HEK293 (cell line): ENCODE results near the gene ABCF2.

Experiments used
- CTCF ChIA-PET: fragments of 350-600 bp; formaldehyde crosslinking; extraction: SDS; loops from one replicate; lab custom pipeline; 2021; ENCODE audit warnings: antibody characterized with exemption; lab: Yijun Ruan, JAX
- POLR2A ChIA-PET: fragments of 300-600 bp; formaldehyde crosslinking; extraction: SDS; loops from one replicate; lab custom pipeline; 2020; ENCODE audit warnings: antibody characterized with exemption, inconsistent platforms; lab: Yijun Ruan, JAX
- H3K27ac ChIP-seq: fragments of 200-500 bp; sonication (Bioruptor generic); 2 replicates; pipeline ENCODE4 v1.5.1; 2014; ENCODE audit warnings: low read depth, low read length, control low read depth, inconsistent platforms; ENCODE audit errors: extremely low read depth
- H3K36me3 ChIP-seq, 2 experiments: fragments of 200-500 bp in 1 of 2; sonication (Bioruptor generic) in 1 of 2; 1 replicate in 1 of 2; 2 replicates in 1 of 2; pipeline ENCODE4 v1.5.1; 2014 to 2017; ENCODE audit warnings: inconsistent platforms in 2 of 2, low read length in 2 of 2; ENCODE audit not compliant: control insufficient read depth in 2 of 2, insufficient read depth in 1 of 2
- H3K4me1 ChIP-seq: fragments of 200-500 bp; sonication (Bioruptor generic); 2 replicates; pipeline ENCODE4 v1.5.1; 2014; ENCODE audit warnings: mild to moderate bottlenecking, low read length, inconsistent platforms; ENCODE audit not compliant: control insufficient read depth, insufficient read depth
- H3K4me3 ChIP-seq: 2 replicates; pipeline ENCODE4 v1.5.1; 2011; ENCODE audit warnings: low read depth, mild to moderate bottlenecking, control low read depth, low read length, moderate library complexity
- H3K9me3 ChIP-seq: fragments of 200-500 bp; sonication (Bioruptor generic); 2 replicates; pipeline ENCODE4 v1.5.1; 2014; ENCODE audit warnings: low read depth, low read length, inconsistent platforms; ENCODE audit not compliant: control insufficient read depth, insufficient read depth
- BCL11A ChIP-seq: fragments of 450-650 bp; formaldehyde crosslinking; IDR thresholded peaks from 2 replicates; pipeline ENCODE4 v1.5.1; 2016; ENCODE audit warnings: low read depth, missing biosample characterization, missing genetic modification characterization
- GLIS1 ChIP-seq: fragments of 450-650 bp; formaldehyde crosslinking; IDR thresholded peaks from 2 replicates; pipeline ENCODE4 v1.5.1; 2016; ENCODE audit warnings: missing biosample characterization, missing genetic modification characterization
- HOXD13 ChIP-seq: sonication (generic); formaldehyde crosslinking; IDR thresholded peaks from 2 replicates; pipeline ENCODE4 v1.8.0; 2022; ENCODE audit warnings: missing genetic modification reagents, borderline replicate concordance
- KLF16 ChIP-seq: fragments of 450-650 bp; formaldehyde crosslinking; IDR thresholded peaks from 2 replicates; pipeline ENCODE4 v1.5.1; 2017; ENCODE audit warnings: missing biosample characterization, missing genetic modification characterization
- KLF9 ChIP-seq: fragments of 450-650 bp; formaldehyde crosslinking; IDR thresholded peaks from 2 replicates; pipeline ENCODE4 v1.5.1; 2016; ENCODE audit warnings: missing biosample characterization, missing genetic modification characterization, low read depth
- SALL2 ChIP-seq: fragments of 450-650 bp; formaldehyde crosslinking; IDR thresholded peaks from 2 replicates; pipeline ENCODE4 v1.5.0; 2017; ENCODE audit warnings: missing biosample characterization, mild to moderate bottlenecking, missing genetic modification characterization, borderline replicate concordance
- SP3 ChIP-seq: fragments of 450-650 bp; formaldehyde crosslinking; IDR thresholded peaks from 2 replicates; pipeline ENCODE4 v1.5.1; 2016; ENCODE audit warnings: missing biosample characterization, missing genetic modification characterization
- ZBTB48 ChIP-seq: fragments of 450-650 bp; formaldehyde crosslinking; IDR thresholded peaks from 2 replicates; pipeline ENCODE4 v1.5.1; 2016; ENCODE audit warnings: missing biosample characterization, missing genetic modification characterization
- ZBTB8A ChIP-seq: fragments of 450-650 bp; formaldehyde crosslinking; IDR thresholded peaks from 2 replicates; pipeline ENCODE4 v1.5.1; 2016; ENCODE audit warnings: missing biosample characterization, missing genetic modification characterization
- ZNF132 ChIP-seq: fragments of 450-650 bp; formaldehyde crosslinking; IDR thresholded peaks from 2 replicates; pipeline ENCODE4 v1.5.1; 2017; ENCODE audit warnings: missing biosample characterization, missing genetic modification characterization, borderline replicate concordance
- ZNF155 ChIP-seq: fragments of 450-650 bp; formaldehyde crosslinking; IDR thresholded peaks from 2 replicates; pipeline ENCODE4 v1.5.1; 2016; ENCODE audit warnings: missing biosample characterization, missing genetic modification characterization
- ZNF157 ChIP-seq: fragments of 450-650 bp; formaldehyde crosslinking; IDR thresholded peaks from 2 replicates; pipeline ENCODE4 v1.5.1; 2016; ENCODE audit warnings: missing biosample characterization, missing genetic modification characterization
- ZNF16 ChIP-seq: fragments of 450-650 bp; formaldehyde crosslinking; IDR thresholded peaks from 2 replicates; pipeline ENCODE4 v1.5.1; 2016; ENCODE audit warnings: low read depth, missing biosample characterization, missing genetic modification characterization
- ZNF239 ChIP-seq: fragments of 450-650 bp; formaldehyde crosslinking; IDR thresholded peaks from 2 replicates; pipeline ENCODE4 v1.5.1; 2016; ENCODE audit warnings: missing biosample characterization, missing genetic modification characterization
- ZNF473 ChIP-seq: fragments of 450-650 bp; formaldehyde crosslinking; IDR thresholded peaks from 2 replicates; pipeline ENCODE4 v1.5.1; 2017; ENCODE audit warnings: missing biosample characterization, missing genetic modification characterization
- ZNF510 ChIP-seq: fragments of 450-650 bp; formaldehyde crosslinking; IDR thresholded peaks from 2 replicates; pipeline ENCODE4 v1.5.1; 2018; ENCODE audit warnings: mild to moderate bottlenecking, missing genetic modification characterization, missing biosample characterization; ENCODE audit not compliant: insufficient replicate concordance
- TF ChIP-seq, protein P1 (sequence below): fragments of 450-650 bp; formaldehyde crosslinking; IDR thresholded peaks from 2 replicates; pipeline ENCODE4 v1.5.1; 2016; ENCODE audit warnings: missing biosample characterization, missing genetic modification characterization
- TF ChIP-seq, protein P2 (sequence below): fragments of 450-650 bp; formaldehyde crosslinking; IDR thresholded peaks from 2 replicates; pipeline ENCODE4 v1.5.1; 2017; ENCODE audit warnings: missing biosample characterization, missing genetic modification characterization
- TF ChIP-seq, protein P3 (sequence below): fragments of 450-650 bp; formaldehyde crosslinking; IDR thresholded peaks from 2 replicates; pipeline ENCODE4 v1.5.1; 2016; ENCODE audit warnings: missing biosample characterization, missing genetic modification characterization, borderline replicate concordance
- TF ChIP-seq, protein P4 (sequence below): fragments of 450-650 bp; formaldehyde crosslinking; IDR thresholded peaks from 2 replicates; pipeline ENCODE4 v1.5.0; 2017; ENCODE audit warnings: missing biosample characterization, missing genetic modification characterization, borderline replicate concordance
- TF ChIP-seq, protein P5 (sequence below): IDR thresholded peaks from 2 replicates; pipeline ENCODE4 v1.6.1; 2011; ENCODE audit warnings: mild to moderate bottlenecking, low read depth, low read length, borderline replicate concordance

The ABCF2 gene

DNA sequence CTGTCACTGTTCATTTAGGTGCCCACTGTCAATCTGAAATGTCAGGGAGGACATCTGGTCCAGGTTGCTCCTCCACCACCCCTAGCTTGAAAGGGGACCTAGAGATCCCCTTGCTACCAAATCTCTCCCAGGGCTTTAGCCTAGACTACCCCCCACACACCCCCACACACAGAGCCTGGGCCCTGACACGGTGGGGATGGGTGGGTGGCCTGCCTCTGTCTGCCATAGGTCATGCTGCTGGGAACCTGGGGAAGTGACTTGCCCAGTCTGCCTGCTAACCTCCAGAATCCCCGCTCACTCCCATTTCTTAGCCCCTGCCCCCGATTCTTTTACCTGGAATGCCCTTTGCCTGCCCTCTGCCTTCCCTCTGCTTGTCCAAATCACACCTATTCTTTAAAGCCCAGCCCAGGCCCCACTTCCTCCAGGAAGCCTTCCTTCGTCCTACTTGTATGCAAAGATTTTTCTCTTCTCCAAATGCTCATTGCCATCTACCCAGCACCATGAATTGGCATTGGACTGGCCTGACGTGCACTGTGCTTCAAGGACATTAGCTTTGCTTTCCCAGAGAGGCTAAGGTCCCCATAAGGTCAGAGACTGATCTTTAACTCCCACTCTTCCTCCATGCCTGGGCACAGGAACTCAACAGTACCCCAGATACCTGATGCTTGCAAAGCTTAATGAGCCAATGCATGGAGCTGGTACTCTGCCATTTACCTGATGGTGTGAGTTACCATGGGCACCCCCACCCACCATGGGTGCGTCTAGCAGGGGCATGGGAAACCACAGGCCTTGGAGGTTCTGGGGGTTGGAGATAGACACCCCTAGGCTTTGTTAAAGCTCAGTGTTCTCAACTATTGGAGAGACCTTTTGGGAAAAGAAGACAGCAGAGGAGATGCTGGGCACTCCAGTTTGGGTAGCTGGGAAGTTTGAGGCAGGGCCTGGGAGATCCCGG, 23.5 kb upstream of the ABCF2 start (continued):
- TF ChIP-seq, protein P1, sequence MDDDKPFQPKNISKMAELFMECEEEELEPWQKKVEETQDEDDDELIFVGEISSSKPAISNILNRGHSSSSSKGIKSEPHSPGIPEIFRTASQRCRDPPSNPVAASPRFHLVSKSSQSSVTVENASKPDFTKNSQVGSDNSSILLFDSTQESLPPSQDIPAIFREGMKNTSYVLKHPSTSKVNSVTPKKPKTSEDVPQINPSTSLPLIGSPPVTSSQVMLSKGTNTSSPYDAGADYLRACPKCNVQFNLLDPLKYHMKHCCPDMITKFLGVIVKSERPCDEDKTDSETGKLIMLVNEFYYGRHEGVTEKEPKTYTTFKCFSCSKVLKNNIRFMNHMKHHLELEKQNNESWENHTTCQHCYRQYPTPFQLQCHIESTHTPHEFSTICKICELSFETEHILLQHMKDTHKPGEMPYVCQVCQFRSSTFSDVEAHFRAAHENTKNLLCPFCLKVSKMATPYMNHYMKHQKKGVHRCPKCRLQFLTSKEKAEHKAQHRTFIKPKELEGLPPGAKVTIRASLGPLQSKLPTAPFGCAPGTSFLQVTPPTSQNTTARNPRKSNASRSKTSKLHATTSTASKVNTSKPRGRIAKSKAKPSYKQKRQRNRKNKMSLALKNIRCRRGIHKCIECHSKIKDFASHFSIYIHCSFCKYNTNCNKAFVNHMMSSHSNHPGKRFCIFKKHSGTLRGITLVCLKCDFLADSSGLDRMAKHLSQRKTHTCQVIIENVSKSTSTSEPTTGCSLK (tag by site-specific recombination): no peak
- TF ChIP-seq HOXD13 (CRISPR knock-in tag) (no peak), ZNF16 (no peak), ZNF473 (tag by site-specific recombination) (no peak), ZNF155 (tag by site-specific recombination) (no peak), ZNF132 (tag by site-specific recombination) (no peak), ZNF157 (tag by site-specific recombination) (no peak), ZNF510 (tag by site-specific recombination) (no peak), BCL11A (tag by site-specific recombination) (no peak), GLIS1 (tag by site-specific recombination) (peak; percentile 88)
- TF ChIP-seq, protein P2, sequence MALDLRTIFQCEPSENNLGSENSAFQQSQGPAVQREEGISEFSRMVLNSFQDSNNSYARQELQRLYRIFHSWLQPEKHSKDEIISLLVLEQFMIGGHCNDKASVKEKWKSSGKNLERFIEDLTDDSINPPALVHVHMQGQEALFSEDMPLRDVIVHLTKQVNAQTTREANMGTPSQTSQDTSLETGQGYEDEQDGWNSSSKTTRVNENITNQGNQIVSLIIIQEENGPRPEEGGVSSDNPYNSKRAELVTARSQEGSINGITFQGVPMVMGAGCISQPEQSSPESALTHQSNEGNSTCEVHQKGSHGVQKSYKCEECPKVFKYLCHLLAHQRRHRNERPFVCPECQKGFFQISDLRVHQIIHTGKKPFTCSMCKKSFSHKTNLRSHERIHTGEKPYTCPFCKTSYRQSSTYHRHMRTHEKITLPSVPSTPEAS (tag by site-specific recombination): no peak

DNA sequence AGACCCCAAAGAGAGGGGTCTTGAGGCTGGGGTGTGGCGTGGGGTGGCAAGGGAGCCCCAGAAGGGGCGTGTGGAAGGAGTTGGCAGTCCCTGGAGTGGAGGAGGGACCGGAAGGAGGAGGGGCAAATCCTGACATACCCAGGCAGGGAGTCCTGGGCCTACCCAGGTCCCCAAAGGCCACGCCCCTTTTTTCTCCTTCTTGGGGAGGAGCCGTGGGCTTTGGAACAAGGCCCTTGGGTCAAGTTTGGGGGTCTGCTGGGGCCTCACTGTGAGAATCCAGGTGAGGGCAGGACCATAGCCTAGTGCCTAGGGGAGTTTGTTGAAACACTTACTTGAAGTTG, 22.7 kb upstream of the ABCF2 start:
- Histone ChIP-seq H3K4me3 (no peak overlapping the region), H3K9me3 (no peaks in the 10 kb centered on the region), H3K36me3 (no peaks in the 10 kb centered on the region), H3K4me1 (peaks cover 3% of the 10 kb centered on the region; the same call in 1 of the 2 replicates), H3K27ac (no peak overlapping the region)
- ChIA-PET POLR2A (interaction anchor here (0.6 to 0.7 kb wide), 2 partner anchors 56 to 1366 kb away, joined by 3 to 4 read pairs; no protein-coding TSS in a partner anchor), CTCF (no interaction called here)
- TF ChIP-seq ZBTB8A (no peak), KLF9 (tag by site-specific recombination) (peak; percentile 79), ZNF16 (no peak), KLF16 (no peak), SALL2 (tag by site-specific recombination) (no peak), ZNF239 (tag by site-specific recombination) (no peak), SP3 (tag by site-specific recombination) (peak; percentile 43; the same call in 1 of the 2 replicates), ZBTB48 (tag by site-specific recombination) (peak; percentile 55; the same call in 1 of the 2 replicates)
- TF ChIP-seq, protein P3, sequence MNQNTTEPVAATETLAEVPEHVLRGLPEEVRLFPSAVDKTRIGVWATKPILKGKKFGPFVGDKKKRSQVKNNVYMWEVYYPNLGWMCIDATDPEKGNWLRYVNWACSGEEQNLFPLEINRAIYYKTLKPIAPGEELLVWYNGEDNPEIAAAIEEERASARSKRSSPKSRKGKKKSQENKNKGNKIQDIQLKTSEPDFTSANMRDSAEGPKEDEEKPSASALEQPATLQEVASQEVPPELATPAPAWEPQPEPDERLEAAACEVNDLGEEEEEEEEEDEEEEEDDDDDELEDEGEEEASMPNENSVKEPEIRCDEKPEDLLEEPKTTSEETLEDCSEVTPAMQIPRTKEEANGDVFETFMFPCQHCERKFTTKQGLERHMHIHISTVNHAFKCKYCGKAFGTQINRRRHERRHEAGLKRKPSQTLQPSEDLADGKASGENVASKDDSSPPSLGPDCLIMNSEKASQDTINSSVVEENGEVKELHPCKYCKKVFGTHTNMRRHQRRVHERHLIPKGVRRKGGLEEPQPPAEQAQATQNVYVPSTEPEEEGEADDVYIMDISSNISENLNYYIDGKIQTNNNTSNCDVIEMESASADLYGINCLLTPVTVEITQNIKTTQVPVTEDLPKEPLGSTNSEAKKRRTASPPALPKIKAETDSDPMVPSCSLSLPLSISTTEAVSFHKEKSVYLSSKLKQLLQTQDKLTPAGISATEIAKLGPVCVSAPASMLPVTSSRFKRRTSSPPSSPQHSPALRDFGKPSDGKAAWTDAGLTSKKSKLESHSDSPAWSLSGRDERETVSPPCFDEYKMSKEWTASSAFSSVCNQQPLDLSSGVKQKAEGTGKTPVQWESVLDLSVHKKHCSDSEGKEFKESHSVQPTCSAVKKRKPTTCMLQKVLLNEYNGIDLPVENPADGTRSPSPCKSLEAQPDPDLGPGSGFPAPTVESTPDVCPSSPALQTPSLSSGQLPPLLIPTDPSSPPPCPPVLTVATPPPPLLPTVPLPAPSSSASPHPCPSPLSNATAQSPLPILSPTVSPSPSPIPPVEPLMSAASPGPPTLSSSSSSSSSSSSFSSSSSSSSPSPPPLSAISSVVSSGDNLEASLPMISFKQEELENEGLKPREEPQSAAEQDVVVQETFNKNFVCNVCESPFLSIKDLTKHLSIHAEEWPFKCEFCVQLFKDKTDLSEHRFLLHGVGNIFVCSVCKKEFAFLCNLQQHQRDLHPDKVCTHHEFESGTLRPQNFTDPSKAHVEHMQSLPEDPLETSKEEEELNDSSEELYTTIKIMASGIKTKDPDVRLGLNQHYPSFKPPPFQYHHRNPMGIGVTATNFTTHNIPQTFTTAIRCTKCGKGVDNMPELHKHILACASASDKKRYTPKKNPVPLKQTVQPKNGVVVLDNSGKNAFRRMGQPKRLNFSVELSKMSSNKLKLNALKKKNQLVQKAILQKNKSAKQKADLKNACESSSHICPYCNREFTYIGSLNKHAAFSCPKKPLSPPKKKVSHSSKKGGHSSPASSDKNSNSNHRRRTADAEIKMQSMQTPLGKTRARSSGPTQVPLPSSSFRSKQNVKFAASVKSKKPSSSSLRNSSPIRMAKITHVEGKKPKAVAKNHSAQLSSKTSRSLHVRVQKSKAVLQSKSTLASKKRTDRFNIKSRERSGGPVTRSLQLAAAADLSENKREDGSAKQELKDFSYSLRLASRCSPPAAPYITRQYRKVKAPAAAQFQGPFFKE: no peak
- TF ChIP-seq, protein P4, sequence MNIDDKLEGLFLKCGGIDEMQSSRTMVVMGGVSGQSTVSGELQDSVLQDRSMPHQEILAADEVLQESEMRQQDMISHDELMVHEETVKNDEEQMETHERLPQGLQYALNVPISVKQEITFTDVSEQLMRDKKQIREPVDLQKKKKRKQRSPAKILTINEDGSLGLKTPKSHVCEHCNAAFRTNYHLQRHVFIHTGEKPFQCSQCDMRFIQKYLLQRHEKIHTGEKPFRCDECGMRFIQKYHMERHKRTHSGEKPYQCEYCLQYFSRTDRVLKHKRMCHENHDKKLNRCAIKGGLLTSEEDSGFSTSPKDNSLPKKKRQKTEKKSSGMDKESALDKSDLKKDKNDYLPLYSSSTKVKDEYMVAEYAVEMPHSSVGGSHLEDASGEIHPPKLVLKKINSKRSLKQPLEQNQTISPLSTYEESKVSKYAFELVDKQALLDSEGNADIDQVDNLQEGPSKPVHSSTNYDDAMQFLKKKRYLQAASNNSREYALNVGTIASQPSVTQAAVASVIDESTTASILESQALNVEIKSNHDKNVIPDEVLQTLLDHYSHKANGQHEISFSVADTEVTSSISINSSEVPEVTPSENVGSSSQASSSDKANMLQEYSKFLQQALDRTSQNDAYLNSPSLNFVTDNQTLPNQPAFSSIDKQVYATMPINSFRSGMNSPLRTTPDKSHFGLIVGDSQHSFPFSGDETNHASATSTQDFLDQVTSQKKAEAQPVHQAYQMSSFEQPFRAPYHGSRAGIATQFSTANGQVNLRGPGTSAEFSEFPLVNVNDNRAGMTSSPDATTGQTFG (tag by site-specific recombination): no peak
- TF ChIP-seq, protein P5, sequence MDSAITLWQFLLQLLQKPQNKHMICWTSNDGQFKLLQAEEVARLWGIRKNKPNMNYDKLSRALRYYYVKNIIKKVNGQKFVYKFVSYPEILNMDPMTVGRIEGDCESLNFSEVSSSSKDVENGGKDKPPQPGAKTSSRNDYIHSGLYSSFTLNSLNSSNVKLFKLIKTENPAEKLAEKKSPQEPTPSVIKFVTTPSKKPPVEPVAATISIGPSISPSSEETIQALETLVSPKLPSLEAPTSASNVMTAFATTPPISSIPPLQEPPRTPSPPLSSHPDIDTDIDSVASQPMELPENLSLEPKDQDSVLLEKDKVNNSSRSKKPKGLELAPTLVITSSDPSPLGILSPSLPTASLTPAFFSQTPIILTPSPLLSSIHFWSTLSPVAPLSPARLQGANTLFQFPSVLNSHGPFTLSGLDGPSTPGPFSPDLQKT: no peak
